Activated CD8-positive, alpha-beta memory T cell treated with anti-CD3 and anti-CD28 coated beads, Interleukin-2, amount 50 U/mL, for 1 hour (primary cell): ENCODE data around the gene AVP.
"Not testable (repeated sequence)": the region's sequence is repeated elsewhere in the genome, so short reads cannot be mapped to it uniquely, and the experiment has no call there.

ENCODE experiments used
- DNase-seq: peaks from one replicate; pipeline ENCODE4 v3.0.0-alpha.2; 2020; ENCODE audit errors: extremely low read depth

Gene AVP

DNA sequence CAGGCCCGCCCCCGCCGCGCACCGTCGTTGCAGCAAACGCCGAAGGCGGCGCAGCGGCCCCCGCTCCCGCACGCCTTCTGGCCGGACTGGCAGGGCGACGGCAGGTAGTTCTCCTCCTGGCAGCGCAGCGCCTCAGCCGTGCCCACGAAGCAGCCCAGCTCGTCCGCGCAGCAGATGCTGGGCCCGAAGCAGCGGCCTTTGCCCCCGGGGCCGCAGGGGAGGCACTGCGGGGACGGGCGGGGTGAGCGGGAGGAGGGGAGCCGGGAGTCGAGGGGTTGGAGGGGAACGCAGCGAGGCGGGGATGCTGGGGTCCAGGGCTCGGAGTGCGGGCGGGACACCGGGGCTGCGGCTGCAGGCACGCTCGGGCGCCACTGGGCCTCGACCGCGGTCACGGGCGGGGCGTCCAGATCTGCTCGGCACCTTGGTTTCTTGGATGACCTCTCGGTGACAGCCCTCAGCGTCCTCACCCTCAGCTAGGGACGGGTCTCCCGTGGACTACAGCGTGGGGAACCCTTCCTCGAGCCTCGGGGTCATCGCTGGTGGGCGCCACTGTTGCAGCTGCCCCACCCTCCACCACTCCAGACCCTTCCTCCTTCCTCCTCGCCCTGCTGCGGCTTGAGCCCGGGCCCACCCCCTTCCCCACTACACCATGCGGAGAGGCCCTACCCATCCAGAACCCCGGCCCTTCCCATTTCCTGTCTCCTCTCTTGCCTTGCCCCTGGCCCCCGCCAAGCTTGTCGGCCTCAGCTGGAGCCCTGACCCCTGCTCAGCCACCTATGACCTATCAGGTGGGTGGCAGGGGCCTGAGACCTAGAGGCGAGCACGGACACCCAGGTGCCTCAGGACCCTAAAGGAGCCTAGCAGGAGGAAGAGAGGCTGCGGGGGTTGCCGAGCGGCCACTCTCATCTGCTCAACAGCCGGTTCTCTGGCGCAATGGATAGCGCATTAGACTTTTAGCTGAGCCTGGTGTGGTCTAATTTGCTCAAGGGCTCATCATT, 1.3 kb downstream of the AVP start:
- no peak for DNase-seq

DNA sequence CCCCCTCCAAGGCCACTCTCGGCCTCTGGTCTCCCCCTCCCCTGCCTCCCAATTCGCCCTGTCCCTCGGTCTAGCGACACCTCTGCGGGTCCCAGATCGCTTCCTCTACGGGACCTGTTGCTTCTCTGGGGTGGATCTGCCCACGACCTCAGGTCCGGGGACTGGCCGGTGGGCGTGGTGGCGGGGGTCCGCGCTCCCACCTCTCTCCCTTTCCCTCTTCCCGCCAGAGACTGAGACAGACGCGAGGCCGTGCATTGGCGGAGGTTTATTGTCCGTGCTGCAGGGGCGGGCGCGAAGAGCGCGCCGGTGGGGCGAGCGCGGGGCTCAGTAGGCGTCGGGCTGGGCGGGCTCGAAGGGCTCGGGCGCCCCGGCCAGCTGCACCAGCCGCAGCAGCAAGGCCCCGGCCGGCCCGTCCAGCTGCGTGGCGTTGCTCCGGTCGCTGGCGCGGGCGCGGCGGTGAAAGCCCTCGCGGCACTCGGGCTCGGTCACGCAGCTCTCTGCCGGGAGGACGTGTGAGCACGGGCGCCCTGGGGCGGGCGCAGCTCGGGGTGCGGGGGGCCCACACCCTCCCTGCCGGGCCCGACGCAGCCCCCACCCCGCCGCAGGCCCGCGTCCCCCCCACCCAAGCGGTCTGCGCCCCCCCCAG, 2.1 kb downstream of the AVP start:
- no peak for DNase-seq

DNA sequence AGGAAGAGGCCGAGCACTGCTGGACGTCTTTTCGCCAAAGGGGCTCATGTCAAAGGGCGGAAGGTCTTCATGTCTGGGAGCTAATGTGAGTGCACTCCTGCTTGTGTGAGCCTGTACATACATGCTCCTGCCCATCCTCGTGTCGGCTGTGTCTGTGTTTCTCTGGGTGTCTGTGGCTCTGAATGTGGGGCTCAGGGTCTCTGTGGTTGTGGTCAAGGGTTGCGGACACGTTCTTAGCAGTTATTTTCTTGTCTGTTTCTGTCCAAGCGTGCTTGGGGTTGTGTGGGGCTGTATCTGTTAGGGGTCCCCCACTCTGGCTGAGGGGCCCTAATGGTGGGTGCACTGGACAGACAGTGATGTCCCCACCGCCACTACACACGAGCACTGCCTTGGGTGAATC, 2.9 kb downstream of the AVP start:
- no peak for DNase-seq

DNA sequence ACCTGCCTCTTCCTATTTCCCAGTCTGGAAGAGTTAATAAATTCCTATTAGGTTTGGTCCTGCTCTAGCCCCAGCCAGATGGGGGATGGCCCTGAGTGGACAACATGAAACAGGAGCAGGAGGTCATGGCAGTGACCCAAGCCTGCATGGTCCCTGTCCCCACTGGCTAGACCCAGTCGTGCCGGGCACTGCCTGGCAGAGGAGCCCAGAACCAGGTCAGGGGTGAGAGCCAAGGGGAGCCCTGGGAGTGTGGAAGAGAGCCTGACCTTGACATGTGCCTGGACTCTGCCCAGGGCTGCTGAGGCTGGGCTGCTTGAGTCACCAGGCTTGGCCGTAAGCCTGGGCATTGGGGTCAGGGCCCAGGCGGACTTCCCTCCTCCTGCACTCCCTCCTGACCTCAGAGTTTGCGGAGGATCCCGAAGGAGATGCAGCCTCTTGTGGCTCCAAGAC, 3.6 kb downstream of the AVP start:
- DNase-seq, result no peak

- no peak for DNase-seq
Measured at GRCh38 chr20:3077618-3078134, 6.8 kb downstream of the AVP start.

- not testable (repeated sequence) for DNase-seq
Measured at GRCh38 chr20:3075315-3075714, 9.2 kb downstream of the AVP start.

GRCh38 chr20:3074812-3075211, 9.7 kb downstream of the AVP start:
- no peak for DNase-seq

- DNase-seq, result not testable (repeated sequence)
Measured at GRCh38 chr20:3073251-3073643, 11.3 kb downstream of the AVP start.

- DNase-seq, result no peak
Measured at GRCh38 chr20:3072530-3073250, 11.8 kb downstream of the AVP start.

DNA sequence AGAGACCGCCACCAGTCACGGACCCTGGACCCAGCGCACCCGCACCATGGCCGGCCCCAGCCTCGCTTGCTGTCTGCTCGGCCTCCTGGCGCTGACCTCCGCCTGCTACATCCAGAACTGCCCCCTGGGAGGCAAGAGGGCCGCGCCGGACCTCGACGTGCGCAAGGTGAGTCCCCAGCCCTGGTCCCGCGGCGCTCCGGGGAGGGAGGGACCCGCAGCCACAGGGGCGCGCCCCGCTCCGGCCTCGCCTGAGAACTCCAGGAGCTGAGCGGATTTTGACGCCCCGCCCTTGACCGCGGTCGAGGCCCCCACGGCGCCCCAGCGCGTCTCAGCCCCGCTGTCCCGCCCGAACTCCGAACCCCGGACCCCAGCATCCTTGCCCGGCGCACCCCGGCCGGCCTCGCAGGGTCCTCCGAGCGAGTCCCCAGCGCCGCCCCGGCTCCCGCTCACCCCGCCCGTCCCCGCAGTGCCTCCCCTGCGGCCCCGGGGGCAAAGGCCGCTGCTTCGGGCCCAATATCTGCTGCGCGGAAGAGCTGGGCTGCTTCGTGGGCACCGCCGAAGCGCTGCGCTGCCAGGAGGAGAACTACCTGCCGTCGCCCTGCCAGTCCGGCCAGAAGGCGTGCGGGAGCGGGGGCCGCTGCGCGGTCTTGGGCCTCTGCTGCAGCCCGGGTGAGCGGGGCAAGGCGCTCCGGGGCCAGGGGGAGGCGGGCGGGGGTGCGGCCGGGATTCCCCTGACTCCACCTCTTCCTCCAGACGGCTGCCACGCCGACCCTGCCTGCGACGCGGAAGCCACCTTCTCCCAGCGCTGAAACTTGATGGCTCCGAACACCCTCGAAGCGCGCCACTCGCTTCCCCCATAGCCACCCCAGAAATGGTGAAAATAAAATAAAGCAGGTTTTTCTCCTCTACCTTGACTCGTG, 12.7 kb downstream of the AVP start, which contains the start of gene OXT:
TSS of gene OXT (plus strand) at position 11 of the 920 bp plus-strand sequence. CDS start at position 47, 36 bp downstream.
- no peak for DNase-seq

DNA sequence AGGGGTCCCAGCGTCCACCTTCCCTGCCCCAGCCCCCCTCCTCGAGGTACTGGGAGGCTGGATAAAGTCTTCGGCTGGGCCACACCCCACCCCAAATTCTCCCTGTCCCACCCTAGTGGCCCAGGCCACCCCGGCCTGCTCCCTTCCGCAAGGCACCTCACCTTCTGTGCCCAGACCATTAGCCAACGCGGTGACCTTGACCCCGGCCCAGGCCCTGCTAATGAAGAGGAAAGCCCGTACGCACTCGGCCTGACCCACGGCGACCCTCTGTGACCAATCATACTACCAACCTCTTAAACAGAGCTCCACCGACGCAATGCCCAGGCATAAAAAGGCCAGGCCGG, 13.3 kb downstream of the AVP start:
- DNase-seq, result no peak

DNA sequence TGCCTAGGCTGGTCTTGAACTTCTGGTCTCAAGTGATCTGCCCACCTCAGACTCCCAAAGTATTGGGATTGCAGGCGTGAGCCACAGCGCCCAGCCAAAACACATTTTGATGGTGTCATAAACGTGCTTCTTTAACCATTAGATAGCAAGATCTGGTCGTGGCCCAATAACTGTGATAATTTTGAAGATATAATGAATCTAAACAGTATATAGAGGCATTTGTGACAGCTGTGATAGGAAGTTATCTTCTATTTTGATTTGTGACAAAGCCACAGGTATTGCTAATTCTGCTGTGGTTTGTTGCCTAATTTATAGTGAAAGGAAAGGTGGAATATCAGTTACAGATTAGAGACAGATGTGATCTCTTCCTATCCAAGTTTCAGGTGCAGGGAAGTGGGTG, 13.8 kb downstream of the AVP start:
- no peak for DNase-seq

DNA sequence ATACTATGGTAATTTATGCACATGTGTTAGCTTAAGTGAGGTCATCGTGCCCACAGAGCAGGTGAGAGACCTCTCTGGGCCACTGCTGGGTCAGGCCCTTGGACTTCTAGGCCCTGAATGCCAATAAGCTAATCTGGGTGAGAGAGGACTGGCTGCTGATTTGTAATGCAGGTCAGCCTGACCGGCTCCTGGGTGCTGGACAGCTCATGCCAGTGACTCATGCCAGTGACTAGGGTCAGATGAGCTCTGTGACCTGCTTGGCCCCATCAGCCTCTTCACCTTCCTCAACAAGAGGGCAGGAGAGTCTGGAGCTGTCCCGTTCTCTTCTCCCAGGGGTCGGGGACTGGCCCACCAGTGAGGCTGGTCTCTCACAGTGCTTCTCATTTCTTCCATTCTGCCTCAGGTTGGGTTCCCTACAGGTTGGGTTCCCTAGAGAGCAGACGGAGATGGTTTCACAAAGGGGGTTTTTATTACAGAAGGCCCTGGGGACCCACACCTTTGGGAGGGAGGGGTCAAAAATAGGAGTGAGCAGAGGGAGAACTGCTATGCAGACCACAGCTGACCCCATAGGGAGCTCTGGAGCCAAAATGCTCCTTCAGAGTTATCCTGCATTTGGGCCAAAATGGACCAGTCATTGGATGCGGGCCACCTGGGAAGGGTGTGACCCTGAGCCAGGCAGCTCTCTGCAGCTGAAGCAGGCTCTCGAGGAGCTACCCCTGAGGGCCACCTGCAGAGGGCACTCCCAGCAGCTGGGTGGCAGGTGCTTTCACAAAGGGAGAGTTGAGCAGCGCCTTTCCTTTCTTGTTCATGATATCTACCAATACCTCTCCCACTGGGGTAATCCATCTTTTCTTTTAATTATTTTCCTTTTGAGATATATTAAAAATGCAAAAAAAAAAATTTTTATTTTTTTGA, 15.3 kb downstream of the AVP start:
- DNase-seq, result no peak

DNA sequence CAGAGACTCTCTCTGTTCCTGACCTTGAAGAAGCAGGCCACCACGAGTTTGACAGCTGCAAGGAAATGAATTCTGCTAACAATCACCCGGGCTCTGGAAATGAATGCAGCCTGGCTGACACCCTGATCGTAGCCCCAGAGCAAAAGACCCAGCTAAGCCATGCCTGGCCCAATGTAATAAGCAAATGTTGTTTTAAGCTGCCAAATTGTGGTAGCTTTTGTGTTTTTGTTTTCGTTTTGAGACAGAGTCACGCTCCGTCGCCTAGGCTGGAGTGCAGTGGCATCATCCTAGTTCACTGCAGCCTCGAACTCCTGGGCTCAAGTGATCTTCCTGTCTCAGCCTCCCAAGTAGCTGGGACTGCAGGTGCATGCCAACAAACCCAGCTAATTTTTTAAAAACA, 16.4 kb downstream of the AVP start:
- no peak for DNase-seq

GRCh38 chr20:3067139-3068014, 17.1 kb downstream of the AVP start:
- no peak for DNase-seq

GRCh38 chr20:3064119-3064518, 20.4 kb downstream of the AVP start:
- not testable (repeated sequence) for DNase-seq

GRCh38 chr20:3059489-3059888, 25.0 kb downstream of the AVP start:
- DNase-seq, result no peak

GRCh38 chr20:3051385-3052019, 33.0 kb downstream of the AVP start:
- DNase-seq, result no peak
